Panc1 (cell line): Measurements from ENCODE around the gene COPRS.

Experiments used
- CTCF ChIP-seq: fragments of 450-650 bp; IDR thresholded peaks from 2 replicates; pipeline ENCODE4 v1.5.1; 2017; ENCODE audit warnings: mild to moderate bottlenecking
- REST ChIP-seq, 2 experiments: IDR thresholded peaks; 2 replicates each; pipeline ENCODE4 v1.6.1; 2011 to 2012; ENCODE audit warnings: low read depth in 2 of 2, control low read depth in 1 of 2, low read length in 1 of 2, mild to moderate bottlenecking in 1 of 2, moderate library complexity in 1 of 2; ENCODE audit not compliant: insufficient read depth in 1 of 2
- SIN3A ChIP-seq: IDR thresholded peaks from 2 replicates; pipeline ENCODE4 v1.6.1; 2012; ENCODE audit warnings: low read depth, mild to moderate bottlenecking, low read length, moderate library complexity, borderline replicate concordance; ENCODE audit not compliant: insufficient read depth

GRCh38 chr17:31907342-31907962, 48.4 kb upstream of the COPRS start:
- TF ChIP-seq CTCF (no peak), SIN3A (no peak), REST (IDR thresholded peaks at IDR 0.05; ENCODE audit: insufficient read depth in 1 of 2, low read depth in 2 of 2, low read length in 1 of 2) (no peak)
